Measurements from ENCODE around the gene AKAP10.
A peak's percentile ranks its signal among the peaks of the same experiment; 100 is the strongest.

AKAP10 gene

GRCh38 chr17:19977293-19978208, at the start of gene AKAP10:
Gene AKAP10, minus strand, starts transcription at chr17:19977828. Its CDS starts 149 bp downstream, at chr17:19977679.
- peak within 1 kb of the TSS; percentile 83 for H3K27ac ChIP-seq (ENCODE audit: extremely low read depth, low read depth, low read length)
- peaks cover 2% of the 10 kb centered on the region; the same call in 1 of the 2 replicates for H3K4me1 ChIP-seq (ENCODE audit: control insufficient read depth, insufficient read depth, low read length)
- CTCF ChIA-PET = interaction anchor here (0.6 to 3.7 kb wide), 5 partner anchors 15 to 1944 kb away, joined by 3 to 14 read pairs (median 6); partner anchors contain the start of gene SPECC1
- H3K36me3 ChIP-seq (ENCODE audit: control insufficient read depth in 2 of 2, insufficient read depth in 1 of 2, low read length in 2 of 2) = peaks cover 18 to 33% of the 10 kb centered on the region in 2 experiments; a peak in 2 of 3 replicates
- peak within 1 kb of the TSS; percentile 75 for H3K4me3 ChIP-seq (ENCODE audit: low read depth, low read length)
- POLR2A ChIA-PET = interaction anchor here (0.5 to 1.7 kb wide), 10 partner anchors 9 to 1066 kb away, joined by 3 to 12 read pairs (median 5); partner anchors contain the start of genes ALDH3A2, SPECC1, ULK2 and USP22
- H3K9me3 ChIP-seq (ENCODE audit: control insufficient read depth, insufficient read depth, low read depth, low read length) = no peaks in the 10 kb centered on the region
- TF ChIP-seq ZFP3 (tag by site-specific recombination; IDR thresholded peaks at IDR 0.05; ENCODE audit: low read depth) = no peak
- TF ChIP-seq ZNF266 (tag by site-specific recombination; IDR thresholded peaks at IDR 0.05; ENCODE audit: low read depth) = 0 out of 2 replicates have a peak, but pooled peaks have one; percentile 17
- no peak for TF ChIP-seq ZNF138 (tag by site-specific recombination; IDR thresholded peaks at IDR 0.05; ENCODE audit: borderline replicate concordance)
- 0 out of 2 replicates have a peak, but pooled peaks have one; percentile 63 for TF ChIP-seq IKZF3 (tag by site-specific recombination; IDR thresholded peaks at IDR 0.05)
- 0 out of 2 replicates have a peak, but pooled peaks have one; percentile 39 for TF ChIP-seq ZBTB6 (tag by site-specific recombination; IDR thresholded peaks at IDR 0.05)
- TF ChIP-seq ZNF776 (tag by site-specific recombination; IDR thresholded peaks at IDR 0.05; ENCODE audit: borderline replicate concordance) = no peak
- TF ChIP-seq ZBTB44 (tag by site-specific recombination; IDR thresholded peaks at IDR 0.05) = peak; percentile 73; the same call in 1 of the 2 replicates
- TF ChIP-seq ZNF302 (tag by site-specific recombination; IDR thresholded peaks at IDR 0.05; ENCODE audit: low read depth) = no peak
- TF ChIP-seq PRDM4 (tag by site-specific recombination; IDR thresholded peaks at IDR 0.05) = peak; percentile 67
- TF ChIP-seq PRDM1 (tag by site-specific recombination; IDR thresholded peaks at IDR 0.05) = no peak
- TF ChIP-seq HIC1 (tag by site-specific recombination; IDR thresholded peaks at IDR 0.05) = peak; percentile 95
- TF ChIP-seq ZNF560 (tag by site-specific recombination; IDR thresholded peaks at IDR 0.05; ENCODE audit: borderline replicate concordance) = no peak
- TF ChIP-seq ZNF114 (tag by site-specific recombination; IDR thresholded peaks at IDR 0.05) = no peak
- peak; percentile 69; the same call in 1 of the 2 replicates for TF ChIP-seq ZBTB1 (tag by site-specific recombination; IDR thresholded peaks at IDR 0.05)
- TF ChIP-seq ZBTB26 (tag by site-specific recombination; optimal IDR thresholded peaks at IDR 0.05) = peak; percentile 96
- no peak for TF ChIP-seq ZSCAN18 (tag by site-specific recombination; IDR thresholded peaks at IDR 0.05)
- TF ChIP-seq SCRT2 (tag by site-specific recombination; IDR thresholded peaks at IDR 0.05) = 0 out of 2 replicates have a peak, but pooled peaks have one; percentile 7
- TF ChIP-seq KLF10 (tag by site-specific recombination; IDR thresholded peaks at IDR 0.05) = peak; percentile 62; the same call in 1 of the 2 replicates
- no peak for TF ChIP-seq ZNF596 (tag by site-specific recombination; IDR thresholded peaks at IDR 0.05)
- no peak for TF ChIP-seq ZNF274 (IDR thresholded peaks at IDR 0.05; ENCODE audit: low read length)
- no peak for TF ChIP-seq ZNF274 (tag by site-specific recombination; IDR thresholded peaks at IDR 0.05; ENCODE audit: borderline replicate concordance)
- peak; percentile 70; the same call in 1 of the 2 replicates for TF ChIP-seq ZNF24 (tag by site-specific recombination; IDR thresholded peaks at IDR 0.05)

All from HEK293 (cell line).